GM21447 (cell line): ENCODE results near the gene GALT.
"Not testable (repeated sequence)": the region's sequence is repeated elsewhere in the genome, so short reads cannot be mapped to it uniquely, and the experiment has no call there.

Experiments used
- ATAC-seq: cut with Tn5 transposase; IDR thresholded peaks from one replicate; pipeline ENCODE4 v1.9.1; 2021; ENCODE audit not compliant: unreplicated experiment

Gene GALT

DNA sequence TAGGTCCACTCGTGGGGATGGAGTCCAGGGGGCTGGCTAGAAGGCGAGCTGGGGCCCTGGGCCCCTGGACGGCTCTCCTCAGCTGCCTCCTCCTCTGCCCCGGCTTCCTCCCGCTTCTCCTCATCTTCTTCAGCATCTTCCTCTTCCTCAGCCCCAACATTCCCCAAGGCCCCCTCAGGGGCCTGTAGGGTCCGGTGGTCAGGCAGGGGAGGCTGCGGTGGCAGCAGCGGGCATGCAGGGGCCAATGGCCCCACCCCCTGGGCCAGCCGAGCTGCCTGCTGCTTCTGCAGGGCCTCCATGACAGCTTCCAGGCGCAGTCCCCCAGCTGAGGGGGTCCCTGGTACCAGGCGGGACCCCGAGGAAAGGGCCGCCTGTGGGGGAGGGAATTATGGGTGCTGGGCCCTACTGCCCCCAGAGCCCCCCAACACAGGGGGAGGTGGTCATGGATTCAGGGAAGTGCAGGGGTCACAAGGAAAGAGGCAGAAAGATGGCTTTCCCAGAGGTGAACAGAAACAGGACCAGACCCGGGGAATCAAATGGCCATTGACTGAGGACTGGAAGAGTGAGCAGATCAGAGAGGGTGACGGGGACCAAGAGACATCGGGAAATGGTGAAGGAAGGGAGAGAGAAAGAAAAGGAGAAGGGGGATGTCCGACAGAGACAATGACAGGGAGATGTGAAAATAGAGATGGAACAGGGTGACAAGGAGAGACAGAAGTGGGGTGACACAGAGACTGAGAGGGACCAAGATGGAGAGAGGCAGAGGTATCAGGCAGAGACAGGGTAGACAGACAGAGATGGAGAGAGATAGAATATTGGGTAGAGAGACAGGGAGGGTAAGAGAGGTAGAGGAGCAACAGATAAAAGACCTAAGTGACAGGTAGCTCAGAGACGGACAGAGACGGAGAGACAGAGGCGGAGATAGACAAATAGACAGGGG is 18.5 kb upstream of the GALT start:
- no peak for ATAC-seq

DNA sequence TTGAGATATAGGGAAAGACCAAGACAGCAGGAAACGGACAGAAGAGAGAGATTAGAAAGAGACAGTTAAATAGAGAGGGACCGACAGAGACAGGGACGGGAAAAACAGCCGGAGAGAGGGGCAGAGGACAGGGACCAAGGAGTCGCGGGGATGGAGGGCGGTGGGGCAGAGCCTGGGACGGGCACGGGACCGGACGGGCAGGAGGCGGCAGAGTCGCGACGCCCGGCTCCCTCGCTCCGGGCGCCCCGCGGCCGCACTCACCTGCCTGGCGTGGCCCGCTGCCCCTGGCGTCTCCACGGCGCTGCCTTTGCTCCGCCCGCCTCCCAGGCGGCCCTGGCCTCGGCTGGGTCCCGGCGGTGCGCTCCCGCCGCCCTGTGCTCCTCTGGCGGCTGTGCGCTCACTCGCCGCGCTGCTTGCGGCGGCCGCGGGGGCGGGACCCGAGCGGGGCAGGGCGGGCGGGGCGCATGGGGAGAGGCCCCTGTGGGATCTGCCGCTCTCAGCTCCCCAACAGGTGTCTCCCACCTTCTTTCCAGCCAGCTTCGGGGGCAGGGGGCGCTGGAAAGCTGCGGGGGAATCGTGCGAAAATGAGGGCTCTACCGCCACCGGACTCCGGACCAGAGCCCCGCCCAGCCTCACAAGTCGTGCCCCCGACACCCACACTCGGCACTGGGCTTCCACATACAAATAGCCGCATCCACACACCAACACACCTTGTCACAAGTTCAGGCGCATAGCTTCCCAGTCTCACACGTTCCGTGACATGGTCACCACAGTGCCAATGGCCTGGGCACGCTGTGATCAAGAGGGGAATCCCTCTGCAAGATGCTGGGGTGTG is 17.6 kb upstream of the GALT start, which contains the start of gene ARID3C:
ARID3C (minus strand) TSS at position 411 of the 835 bp plus-strand sequence. CDS start 1,052 bp downstream, outside the sequence.
- no peak for ATAC-seq

DNA sequence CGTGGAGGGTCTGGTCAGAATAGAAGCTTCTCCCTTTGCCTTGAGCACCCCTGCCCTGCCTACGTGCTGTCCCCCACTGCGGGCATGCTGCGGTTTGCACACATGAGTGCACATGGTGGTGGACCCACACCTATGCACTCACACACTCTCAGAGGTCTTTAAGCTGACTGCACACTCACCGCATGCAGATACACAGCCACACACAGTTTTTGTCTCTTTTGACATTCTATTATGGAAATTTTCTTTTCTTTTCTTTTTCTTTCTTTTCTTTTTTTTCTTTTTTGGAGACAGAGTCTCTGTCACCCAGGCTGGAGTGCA is 17.0 kb upstream of the GALT start:
- no peak for ATAC-seq

DNA sequence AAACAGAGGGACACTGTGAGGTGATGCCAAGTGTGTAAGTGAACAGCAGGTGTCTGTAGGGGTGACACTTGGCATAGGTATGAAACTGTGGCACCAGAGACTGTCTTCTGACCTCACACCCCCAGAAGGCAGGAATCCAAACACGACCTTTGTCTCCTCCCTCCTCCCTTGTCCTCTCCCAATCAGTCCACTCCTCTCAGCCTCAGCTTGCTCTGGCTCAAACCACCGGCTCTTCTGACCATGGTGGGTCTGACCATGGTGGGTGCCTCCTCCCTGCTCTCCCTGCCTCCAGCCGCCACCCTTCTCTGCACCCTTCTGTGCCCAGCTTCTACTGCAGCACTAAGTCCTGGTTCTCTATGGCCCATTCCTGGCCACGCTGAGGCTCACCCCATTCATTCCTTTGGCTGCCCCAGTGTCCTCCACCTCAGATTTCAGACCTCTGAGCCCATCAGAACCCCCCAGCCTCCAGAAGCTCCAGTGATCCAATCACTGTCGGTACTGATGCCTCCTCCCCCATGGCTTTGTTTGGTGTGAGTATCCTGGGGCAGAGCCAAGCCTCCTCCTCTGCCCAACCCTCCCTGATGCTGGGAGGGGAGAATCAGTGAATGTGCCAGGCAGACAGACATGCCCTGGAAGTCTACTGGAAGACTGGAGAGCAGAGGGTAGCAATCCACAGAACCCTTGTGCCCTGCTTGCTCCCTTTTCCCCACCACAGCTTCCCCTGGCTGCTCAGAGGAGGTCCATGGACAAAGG is 15.9 kb upstream of the GALT start:
- no peak for ATAC-seq

DNA sequence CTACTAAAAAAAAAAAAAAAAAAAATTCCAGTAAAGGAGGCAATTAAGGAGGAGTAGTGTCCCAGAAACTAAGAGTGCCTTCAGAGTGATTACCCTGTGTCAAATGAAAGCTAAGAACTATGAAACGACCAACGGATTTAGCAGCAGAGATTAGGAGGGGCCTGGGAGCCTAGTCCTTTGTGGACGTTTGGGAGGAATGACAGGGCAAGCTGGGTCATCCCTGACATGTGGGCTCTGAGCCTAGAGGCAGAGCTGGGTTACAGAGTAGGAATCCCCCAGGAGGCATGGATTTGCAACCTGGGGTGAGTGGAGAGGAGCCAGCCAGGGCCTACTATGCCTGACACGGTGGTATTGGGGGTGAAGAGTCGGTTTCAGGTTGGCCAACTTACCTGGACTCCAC is 13.3 kb upstream of the GALT start:
- no peak for ATAC-seq

DNA sequence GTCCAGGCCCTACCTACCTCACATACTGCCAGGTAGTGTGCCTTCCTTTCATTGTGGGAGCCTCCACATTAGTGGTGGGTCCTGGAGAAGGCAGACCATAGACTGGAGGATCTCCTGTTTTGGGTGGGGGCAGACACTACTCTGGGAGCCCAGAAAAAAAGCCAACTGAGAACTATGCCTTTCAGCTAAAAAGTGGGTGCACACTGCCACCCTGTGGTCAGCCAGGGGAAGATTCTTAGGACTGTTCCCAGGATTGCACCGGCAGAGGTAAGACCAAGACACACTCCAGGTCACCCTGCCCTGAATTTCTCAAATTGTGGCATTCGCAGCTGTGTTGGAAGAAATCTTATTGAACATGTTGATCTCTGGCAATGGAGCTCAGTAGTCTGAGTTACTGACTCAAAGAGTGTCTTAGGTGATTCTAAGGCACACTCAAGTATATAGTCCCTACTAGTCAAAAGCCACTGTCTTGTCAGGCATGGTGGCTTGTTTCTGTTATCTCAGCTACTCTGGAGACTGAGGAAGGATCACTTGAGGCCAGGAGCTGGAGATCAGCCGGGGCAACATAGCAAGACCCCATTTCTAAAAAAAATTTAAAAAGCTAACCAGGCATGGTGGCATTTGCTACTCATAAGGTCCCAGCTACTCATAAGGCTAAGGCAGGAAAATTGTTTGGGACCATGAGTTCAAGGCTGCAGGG is 12.5 kb upstream of the GALT start:
- no peak for ATAC-seq

DNA sequence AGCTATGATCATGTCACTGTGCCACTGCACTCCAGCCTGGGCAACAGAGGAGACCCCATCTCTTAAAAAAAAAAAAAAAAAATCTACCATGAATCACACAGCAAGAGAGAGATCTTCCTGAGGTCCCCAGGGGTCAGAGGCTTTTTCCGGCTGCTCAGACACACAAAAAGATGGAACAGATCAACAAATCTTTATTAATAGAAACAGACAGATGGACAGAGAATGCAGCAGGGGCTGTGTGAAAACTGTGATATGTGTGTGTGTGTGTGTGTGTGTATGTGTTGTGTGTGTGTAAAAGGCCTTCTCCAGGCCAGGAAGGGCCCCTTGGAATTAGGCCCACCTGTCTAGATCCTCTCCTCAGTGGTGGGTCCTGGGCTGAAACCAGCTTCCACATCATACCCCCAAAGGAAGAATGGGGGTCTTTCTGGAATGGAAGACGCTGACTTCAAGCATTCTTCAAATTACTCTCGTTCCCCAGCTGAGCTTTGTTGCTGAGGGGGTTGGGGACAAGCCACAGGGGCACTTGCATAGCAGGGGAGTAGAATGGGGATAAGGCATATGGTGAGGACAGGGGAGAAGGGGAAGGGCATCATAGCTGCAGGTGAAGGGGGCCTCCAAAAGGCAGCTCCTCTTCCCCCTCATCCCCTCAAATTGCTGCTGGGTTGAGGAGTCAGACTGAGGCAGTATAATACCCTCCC is 11.8 kb upstream of the GALT start:
- no peak for ATAC-seq

DNA sequence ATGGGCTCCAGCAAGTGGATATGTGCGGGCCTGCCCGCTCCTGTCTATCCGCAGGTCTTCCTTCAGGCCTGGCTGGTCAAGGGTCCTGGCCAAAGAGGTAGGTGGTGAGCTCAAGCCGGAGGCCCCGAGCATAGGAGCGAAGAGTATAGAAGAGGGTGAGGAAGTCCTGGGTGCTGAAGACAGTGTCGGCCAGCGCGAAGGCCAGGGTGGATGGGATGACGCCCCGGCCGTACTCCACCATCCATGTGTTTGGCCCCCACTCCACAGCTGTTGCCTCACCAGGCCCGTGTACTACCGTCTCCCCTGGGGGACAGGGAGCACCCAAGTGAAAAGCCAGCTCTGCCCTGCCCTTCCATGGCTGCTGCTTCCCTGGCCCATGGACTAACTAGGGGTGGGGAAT is 10.9 kb upstream of the GALT start:
- ATAC-seq: no peak

DNA sequence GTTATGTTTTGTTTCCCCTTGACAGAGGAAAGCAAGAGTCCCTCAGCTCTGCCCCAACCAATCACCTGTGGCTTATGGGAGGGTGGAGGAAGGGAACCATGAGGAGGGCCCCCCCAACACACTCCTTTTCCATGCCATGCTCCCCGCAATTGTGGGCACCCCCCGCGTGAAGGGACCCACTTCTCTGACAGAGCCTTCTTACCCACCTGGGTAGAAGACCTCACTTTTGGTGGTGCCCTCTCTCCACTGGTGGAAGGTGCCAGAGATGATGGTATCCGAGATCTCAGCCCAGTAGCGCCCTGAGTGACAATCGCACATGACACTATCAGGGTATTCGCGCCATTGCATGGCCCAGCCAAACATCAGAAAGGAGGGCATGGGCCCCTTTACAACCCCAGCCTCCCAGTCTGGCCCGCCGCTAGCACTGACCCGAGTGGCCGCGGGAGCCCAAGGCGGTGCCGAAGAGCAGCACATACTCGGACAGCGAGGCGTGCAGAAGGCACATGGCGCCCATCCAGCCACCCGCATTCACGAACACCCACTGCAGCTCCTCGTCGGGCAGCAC is 9.6 kb upstream of the GALT start:
- ATAC-seq: no peak

DNA sequence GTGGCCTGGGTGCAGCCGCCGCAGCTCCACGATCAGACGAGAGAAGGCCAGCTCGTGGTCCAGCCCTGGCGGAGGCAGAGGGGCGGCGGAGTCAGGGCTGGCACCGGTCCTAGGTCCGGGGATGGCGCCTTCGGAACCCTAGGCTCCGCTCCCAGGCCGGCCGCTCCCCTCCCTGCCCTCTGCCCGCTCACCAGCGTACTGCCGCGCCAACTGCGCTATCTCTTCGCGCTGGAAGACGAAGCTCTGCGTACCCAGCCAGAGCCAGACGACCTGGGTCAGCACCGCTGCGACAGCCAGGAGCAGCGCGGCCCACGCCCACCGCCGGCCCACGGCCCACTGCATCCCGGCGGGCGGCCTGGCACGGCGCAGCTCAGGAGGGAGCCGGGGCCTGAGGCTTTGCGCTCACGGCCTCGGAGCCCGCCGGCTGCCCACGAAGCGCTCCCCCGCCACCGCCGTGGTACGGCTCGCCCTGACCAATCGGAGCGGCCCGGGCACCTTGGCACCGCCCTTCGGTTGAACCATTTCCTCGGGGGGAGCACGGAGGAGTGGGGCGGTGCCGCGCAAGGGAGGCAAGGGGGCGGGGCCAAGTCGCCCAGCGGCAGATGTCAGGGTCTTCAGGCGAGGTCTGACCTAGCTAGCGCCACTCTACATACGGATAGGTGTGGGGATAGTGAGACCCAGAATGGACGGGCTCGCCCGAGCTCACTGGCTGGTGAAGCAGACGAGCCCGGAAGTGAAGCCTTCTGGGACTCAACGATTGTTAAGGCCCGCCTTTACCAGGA is 8.9 kb upstream of the GALT start, which contains the start of gene SIGMAR1:
SIGMAR1 (minus strand) TSS at position 432 of the 782 bp plus-strand sequence; CDS start at position 342, 90 bp downstream.
- ATAC-seq: peak; percentile 85

DNA sequence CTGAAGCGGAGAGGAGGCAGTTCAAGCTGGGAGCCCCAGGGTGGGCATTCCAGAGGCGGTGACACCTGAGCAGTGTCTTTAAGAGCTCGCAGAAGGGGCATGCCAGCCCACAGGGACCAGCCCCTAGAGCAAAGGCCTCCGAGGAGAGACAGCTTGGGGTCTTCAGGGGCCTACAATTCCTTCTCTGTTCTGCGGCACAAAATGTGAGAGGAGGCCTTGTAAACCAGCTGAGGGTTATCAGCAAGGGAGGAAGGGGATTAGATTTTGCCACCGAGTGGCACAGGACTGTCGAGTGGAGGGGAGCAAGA is 8.4 kb upstream of the GALT start:
- ATAC-seq: peak; percentile 2

DNA sequence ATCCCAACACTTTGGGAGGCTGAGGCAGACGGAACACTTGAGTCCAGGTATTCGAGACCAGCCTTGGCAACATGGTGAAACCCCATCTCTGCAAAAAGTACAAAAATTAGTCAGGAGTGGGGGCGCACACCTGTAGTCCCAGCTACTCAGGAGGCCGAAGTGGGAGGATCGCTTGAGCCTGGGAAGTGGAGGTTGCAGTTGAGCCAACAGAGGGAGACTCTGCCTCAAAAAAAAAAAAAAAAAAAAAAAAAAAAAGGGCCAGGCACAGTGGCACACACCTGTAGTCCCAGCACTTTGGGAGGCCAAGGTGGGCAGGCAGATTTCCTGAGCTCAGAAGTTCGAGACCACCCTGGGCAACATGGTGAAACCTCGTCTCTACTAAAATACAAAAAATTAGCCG is 7.2 kb upstream of the GALT start:
- ATAC-seq: not testable (repeated sequence)

DNA sequence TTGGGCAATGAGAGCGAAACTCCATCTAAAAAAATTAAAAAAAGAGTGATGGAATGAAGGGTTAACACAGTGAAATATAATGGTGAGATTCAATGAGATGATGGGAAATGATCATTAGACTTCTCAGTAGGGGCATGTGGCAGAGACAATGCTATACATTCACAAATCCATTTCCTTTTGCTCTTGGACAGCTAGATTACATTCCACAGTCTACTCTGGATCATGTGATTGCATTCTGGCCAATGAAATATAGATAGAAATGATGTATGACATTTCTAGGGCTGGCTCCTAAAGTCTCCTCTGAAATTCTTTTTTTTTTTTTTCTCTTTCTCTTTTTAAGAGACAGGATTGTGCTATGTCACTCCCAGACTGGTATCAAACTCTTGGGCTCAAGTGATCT is 3.8 kb upstream of the GALT start:
- ATAC-seq: no peak

DNA sequence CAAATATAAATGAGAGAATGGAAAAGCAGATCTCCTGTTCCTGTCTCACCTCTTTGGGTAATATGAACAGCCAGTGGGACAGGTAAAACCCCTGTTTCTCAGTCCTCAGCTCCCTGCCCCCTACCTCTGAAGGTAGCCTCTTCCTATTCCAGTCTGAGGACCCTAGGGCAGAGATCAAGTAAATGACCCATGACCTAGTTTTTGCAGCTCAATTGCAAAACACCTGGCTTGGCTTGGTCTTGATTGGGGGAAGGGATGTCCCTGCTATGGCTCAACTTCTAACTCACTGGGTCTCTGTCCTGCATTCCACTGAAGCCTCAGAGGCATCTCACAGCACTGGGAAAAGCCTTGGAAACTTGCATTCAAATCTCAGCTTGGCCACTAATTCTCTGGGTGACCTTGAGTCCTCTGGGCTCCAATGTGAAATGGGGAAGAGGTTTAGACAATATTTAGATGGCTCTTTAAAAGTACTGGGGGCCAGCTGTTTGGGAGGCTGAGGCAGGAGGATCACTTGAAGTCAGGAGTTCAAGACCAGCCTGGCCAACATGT is 1.6 kb upstream of the GALT start:
- ATAC-seq: no peak

DNA sequence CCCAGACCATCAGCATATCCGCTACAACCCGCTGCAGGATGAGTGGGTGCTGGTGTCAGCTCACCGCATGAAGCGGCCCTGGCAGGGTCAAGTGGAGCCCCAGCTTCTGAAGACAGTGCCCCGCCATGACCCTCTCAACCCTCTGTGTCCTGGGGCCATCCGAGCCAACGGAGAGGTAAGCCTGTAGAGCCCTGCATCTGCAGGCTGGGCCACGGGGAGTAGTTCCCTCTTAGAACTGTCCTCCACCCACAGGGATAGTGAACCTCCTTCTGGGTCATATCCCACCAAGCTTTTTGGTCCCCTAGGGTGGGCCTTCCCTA is 569 bp downstream of the GALT start:
- ATAC-seq: no peak

DNA sequence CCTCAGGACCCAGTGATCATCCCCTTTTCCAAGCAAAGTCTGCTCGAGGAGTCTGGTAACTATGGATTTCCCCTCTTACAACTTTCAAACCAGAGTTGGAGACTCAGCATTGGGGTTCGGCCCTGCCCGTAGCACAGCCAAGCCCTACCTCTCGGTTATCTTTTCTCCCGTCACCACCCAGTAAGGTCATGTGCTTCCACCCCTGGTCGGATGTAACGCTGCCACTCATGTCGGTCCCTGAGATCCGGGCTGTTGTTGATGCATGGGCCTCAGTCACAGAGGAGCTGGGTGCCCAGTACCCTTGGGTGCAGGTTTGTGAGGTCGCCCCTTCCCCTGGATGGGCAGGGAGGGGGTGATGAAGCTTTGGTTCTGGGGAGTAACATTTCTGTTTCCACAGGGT is 1.2 kb downstream of the GALT start:
- ATAC-seq: no peak

DNA sequence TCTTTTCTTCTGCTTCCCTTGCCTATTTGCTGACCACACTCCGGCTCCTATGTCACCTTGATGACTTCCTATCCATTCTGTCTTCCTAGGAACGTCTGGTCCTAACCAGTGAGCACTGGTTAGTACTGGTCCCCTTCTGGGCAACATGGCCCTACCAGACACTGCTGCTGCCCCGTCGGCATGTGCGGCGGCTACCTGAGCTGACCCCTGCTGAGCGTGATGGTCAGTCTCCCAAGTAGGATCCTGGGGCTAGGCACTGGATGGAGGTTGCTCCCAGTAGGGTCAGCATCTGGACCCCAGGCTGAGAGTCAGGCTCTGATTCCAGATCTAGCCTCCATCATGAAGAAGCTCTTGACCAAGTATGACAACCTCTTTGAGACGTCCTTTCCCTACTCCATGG is 2.2 kb downstream of the GALT start:
- ATAC-seq: no peak

DNA sequence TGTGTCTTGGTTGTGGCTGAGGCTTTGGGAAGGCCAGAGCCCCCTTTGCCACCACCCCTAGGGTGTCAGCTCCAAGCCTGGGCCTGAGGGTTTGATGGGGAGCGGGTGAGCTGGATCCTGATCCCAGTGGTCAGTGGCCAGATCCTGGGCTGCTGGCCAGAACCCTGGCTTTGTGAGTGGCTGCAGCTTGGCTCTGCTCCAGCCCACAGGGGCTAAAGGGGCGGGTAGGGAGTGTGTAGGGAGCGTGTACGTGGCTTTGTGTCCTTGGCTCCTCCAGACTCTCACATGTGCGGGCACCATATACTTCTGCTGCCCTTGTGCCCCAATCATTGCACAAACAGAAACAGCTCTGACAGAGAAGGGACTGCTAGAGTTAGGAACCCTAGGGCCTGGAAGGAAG is 4.3 kb downstream of the GALT start:
- ATAC-seq: no peak

DNA sequence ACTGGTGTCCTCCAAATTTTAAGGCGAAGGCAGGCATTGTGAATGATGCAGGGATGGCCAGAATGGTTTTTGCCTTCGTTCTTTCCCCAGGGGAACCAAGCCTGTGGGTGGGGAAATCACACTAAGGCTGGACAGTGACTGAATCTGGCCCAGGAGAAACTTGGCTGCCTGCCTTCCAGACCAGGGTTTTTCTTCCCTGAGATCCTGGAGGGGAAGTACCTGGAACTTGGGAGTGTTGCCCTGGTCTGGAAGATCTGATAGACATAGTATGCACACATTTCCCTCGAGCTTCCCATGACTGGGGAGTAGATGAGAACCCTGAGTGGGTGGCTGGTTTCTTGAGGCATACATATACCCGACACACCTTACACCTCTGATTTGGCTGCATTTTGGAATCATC is 4.8 kb downstream of the GALT start:
- ATAC-seq: no peak
